Stimulated activated CD4-positive, alpha-beta T cell treated with anti-CD3 and anti-CD28 coated beads, TNF-alpha, amount 100 ng/mL, for 1 hour (primary cell): ENCODE results near the gene MIOX.

Experiments
- DNase-seq, 3 donors: peaks; one replicate each; pipeline ENCODE4 v3.0.0-alpha.2; 2020; ENCODE audit warnings: low read depth in 3 of 3, low spot score in 1 of 3

The MIOX gene

DNA sequence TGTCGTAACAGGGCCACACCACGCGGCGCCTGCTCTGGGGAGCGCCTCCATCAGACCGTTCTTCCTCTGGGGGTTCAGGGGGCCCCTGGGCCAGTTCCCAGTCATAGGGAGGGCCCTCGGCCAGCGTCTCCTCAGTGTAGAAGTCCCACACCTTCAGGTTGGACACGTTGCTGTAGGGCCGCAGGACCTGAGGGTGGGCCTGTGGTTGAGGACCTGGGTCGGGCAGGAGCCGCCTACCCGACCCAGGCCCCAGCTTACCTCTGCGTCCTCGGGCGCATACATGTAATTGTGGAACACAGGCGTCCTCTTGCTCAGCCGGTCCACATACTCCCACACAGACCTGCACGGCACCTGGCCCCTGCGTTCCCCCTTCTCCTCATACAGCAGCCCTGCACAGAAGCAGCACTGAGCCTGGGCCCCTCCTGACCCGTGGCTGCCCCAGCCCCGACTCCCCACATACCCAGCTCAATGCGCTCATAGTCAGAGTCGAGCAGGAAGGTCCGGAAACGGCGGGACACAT is 32.0 kb upstream of the MIOX start:
- DNase-seq = no peak

GRCh38 chr22:50455201-50455600 is 31.5 kb upstream of the MIOX start:
- DNase-seq = no peak

DNA sequence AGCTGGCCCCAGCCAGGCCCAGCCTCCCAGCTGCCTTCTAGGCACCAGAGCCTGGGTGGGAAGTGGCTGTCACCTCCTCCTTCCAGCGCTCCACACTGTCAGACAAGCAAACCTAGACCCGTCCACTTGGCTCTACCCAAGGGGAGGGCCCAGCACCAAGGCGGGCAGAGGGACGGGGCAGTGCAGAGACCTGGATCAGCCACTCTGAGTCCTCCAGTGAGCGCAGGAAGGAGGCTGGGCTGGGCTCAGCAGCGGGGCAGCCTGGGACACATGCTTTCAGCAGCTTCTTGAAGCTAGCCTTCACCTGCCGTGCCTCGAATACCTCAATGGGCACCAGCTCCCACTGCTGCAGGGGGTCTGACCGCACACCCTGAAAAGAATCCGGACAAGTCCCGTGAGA is 30.6 kb upstream of the MIOX start:
- no peak for DNase-seq

GRCh38 chr22:50456466-50457234 is 30.0 kb upstream of the MIOX start:
- DNase-seq = no peak

DNA sequence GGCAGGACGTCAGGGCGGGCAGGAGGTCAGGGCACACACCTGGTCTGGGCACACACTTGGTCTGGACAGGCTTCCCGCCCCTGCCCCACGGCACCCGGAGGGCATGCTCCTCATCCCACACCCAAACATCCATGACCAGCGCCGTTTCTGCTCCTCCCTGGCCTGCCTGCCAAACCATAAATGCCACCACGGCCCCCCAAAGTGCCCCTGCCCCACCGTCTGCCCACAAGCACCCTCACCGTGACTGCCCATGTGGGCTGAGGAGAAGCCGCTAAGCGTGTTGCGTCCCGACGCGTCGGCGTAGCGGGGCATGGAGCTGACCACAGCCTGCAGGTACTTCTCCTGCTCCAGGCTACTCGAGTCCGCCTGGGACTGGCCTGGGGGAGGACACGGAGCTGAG is 27.6 kb upstream of the MIOX start:
- DNase-seq = no peak

DNA sequence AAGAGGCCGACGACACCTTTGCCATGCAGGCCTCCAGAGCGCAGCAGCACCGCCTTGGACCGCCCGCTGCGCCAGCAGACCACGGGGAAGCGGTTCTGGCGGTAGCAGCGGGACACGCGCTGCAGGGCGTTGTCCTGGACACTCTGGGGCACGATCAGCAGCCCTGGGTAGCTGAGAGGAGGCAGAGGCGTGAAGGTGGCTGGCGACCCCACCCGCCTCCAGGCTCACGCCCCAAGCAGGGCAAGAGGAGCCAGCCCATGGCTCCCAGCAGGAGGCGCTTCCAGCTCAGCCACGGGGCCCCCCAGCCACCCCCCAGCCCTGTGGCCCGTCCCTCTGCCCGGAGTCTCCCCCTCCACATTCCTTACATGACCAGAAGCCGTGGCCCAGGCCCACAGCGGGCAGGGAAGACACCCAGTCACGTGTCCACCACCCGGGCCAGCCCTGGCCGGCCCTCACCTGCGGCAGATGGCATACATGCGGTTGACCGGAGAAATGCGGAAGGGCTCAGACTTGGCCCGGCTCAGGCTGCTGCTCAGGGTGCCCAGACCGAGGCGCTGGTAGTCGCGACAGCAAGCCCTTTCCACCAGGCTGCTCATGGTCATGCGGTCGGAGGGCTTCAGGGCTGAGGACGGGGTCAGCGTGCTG is 27.0 kb upstream of the MIOX start:
- no peak for DNase-seq

GRCh38 chr22:50460938-50461337 is 25.7 kb upstream of the MIOX start:
- no peak for DNase-seq

DNA sequence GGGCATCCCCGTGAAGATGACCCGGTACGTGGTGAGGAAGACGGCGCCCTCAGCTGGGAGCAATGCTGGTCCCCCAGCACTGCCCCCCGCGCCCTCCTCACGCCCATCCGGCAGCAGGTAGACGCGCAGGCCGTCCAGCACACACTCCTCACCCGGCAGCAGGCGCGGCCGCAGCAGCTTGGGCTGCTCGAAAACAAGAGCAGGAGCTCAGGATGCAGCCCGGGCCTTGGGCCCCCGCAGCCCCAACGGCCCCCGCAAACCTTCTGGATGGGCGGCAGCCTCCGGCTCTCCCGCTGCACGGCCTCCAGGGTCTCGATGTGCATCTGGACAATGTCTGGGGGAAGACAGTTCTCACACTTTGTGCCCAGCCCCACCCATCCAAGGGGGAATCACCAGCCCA is 25.1 kb upstream of the MIOX start:
- no peak for DNase-seq

DNA sequence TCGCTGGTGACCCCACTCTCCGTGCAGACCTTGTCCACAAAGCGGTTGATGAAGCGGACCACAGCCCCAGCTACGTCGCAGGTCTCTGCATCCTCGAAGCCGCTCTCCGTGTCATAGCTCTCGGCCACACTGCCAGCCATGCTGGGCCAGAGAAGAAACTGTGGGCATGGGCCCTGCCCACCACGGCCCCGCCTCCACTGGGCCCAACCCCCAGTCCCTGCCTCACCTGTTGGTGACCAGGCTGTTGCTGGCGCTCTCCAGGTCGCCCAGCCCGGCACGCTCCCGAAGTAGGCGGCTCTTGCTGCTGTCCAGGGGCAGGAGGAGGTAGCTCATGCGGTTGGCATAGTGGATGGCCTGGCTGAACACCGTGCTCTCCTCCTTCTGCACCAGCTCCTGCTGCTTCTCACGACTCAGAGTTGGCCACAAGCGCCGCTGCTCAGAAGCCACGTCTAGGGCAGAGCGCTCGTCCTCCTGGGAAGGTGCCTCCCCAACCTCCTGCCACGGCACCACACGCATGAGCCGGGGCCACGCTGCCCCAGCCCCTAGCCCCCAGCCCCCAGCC is 24.6 kb upstream of the MIOX start:
- no peak for DNase-seq

- no peak for DNase-seq
These were observed 23.3 kb upstream of the MIOX start for GRCh38 chr22:50463188-50463900.

DNA sequence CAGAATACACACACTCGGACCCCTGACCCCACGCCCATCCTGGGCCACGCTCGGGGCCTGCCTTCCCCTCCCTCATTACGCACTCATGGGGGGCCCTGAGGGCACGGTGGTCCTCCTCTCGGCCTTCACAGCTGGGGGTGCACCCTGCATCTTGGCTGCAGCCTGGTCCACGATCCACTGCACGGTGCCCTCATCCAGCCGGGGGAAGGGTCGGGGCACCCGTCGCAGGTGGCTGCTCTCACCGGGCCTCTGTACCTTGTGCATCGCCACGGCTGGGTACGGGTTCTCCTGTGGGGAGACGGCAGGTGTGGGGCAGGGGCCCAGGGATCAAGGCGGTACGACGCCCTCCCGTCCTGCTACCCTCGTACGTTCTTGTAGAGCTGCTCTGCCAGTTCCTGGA is 22.2 kb upstream of the MIOX start:
- DNase-seq = no peak

- no peak for DNase-seq
These were observed 21.4 kb upstream of the MIOX start for GRCh38 chr22:50465066-50465930.

DNA sequence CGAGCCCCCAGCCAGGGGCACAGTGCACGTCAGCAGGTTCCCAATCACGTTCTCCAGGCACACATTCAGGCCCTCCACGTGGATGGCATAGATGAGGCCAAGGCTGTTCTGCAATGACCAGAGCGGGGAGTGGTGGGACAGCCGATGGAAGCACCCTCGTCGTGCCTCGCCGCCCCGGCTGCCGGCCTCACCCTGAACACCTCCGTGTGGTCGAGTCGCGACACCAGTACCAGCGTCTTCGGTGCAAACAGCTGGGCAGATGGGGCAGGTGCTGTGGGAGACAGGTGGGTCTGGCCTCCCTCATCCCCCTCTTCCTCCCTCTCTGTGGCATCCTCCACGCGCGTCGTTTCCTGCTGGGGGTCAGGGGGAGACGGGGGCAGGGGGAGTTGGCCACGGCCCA is 19.3 kb upstream of the MIOX start:
- no peak for DNase-seq

GRCh38 chr22:50467773-50468440 is 18.8 kb upstream of the MIOX start:
- no peak for DNase-seq

DNA sequence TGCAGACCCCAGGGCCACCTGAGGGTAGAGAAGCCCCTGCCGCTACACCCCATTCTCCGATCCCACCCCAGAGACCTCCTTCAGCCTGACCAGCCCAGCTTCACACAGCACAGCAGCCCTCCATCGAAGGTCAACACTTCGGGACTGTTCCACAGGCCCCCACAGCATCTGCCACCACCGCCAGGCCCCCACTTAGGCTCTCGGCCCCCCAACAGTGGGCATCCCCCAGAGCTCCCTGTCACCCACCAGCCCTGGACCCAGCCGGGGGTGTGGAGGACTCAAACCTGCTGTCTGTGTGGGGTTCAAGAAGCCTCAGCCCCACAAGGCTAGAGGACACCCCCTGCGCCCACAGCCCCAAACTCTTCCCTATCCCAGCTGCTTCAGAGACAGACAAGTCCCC is 18.0 kb upstream of the MIOX start:
- DNase-seq = no peak

- peak; percentile 80 to 98 (median 93) for DNase-seq
These were observed 17.0 kb upstream of the MIOX start for GRCh38 chr22:50469377-50470305.

DNA sequence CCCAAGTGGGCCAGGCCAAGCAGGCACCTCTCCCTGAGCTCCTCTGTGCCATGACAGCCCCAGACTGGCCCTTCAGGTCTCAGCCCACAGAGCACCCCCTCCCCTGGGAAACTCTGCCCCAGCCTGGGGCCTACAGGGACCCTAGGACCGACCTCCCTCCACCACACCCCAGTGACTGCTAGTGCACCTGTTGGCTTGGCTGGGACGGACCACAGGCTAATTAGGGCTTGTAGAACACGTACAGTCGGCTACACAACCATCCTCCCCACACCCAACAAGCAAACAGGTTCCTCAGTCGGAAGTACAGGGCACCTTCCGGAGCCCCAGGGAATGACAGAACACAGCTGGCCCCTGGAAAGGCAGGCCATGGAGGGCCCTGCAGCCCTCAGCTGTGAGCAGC is 16.2 kb upstream of the MIOX start:
- DNase-seq = no peak

GRCh38 chr22:50471197-50471847 is 15.3 kb upstream of the MIOX start:
- no peak for DNase-seq

DNA sequence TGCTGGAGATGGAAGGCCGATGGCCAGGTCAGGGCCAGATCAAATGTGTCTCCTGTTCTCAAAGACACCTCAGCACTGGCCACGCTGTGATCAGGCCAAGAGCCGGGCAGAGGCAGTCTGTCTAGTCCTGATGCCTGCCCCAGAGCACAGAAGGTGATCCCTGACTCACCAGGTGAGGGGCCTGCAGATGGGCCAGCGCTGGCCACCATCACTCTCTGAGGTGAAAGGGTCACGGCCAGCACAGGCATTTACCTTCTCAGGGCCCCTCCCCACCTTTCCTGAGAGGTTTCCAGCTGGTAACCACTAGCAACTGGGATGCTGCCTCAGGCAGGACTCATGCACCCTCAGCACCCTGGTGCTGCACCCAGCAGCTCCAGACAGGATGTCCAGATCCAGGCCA is 14.7 kb upstream of the MIOX start:
- DNase-seq = no peak
